ENCODE data around the gene FAM204A.

GRCh38 chr10:118300320-118300719 lies 41.8 kb downstream of the FAM204A start:
- TF ChIP-seq GATA2 (IDR thresholded peaks at IDR 0.05; ENCODE audit: low read depth, low read length) (no peak), GATA3 (IDR thresholded peaks at IDR 0.05; ENCODE audit: low read depth, low read length) (no peak)

Measured in SH-SY5Y (cell line).